Embryonic facial prominence (tissue), 1 donor: ENCODE measurements around the gene HEATR5A.
"Not testable (repeated sequence)": the region's sequence is repeated elsewhere in the genome, so short reads cannot be mapped to it uniquely, and the experiment has no call there.

Source experiments
- DNase-seq: peaks from one replicate; pipeline ENCODE4 v3.0.0-alpha.2; 2016; ENCODE audit errors: extremely low spot score

The HEATR5A gene

DNA sequence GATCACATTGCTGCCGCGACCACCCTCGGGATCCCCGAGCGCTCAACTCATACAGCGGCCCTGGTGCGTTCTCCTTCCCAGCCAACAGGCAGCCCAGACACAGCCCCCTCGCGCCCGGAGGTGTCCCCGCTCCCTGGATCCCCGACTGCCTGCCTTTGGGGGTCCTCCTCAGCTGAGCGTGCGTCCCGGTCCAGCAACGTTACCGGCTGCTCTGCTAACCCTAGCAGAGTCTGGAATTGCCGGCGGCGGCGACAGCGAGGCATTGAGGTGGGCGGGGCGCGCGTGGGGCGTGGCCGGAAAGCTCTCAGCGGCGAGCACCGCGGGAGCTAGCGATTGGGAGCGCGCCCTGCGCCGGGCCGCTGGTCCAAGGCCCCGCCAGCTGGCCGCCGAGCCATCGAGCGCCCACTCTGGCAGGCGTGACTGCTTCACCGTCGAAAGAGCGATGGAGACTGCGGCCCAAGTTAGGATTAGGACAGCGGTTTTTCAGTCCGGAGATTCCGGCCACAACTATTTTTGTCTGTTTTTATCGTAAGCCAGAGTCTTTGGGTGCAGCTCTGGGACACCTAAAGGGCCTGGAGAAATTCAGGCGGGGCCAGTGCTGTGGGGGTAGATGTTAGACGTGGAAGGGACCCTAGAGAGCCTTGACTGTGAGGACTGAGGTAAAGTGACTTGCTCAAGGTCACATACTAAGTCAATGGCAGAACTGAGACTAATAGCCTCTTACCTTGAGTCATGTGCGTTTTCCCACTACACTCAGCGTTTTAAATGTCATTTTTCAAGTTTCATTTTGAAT, at the start of gene HEATR5A:
Gene HEATR5A (minus strand): TSS at position 232 of the 793 bp plus-strand sequence. CDS start 17,575 bp downstream, outside the sequence.
- DNase-seq, result peak; percentile 89

- DNase-seq, result no peak
Observed at GRCh38 chr14:31466554-31466953, 46.2 kb upstream of the HEATR5A start.

- DNase-seq, result no peak
Observed at GRCh38 chr14:31465111-31465510, 44.8 kb upstream of the HEATR5A start.

GRCh38 chr14:31462450-31462849, 42.1 kb upstream of the HEATR5A start:
- DNase-seq, result not testable (repeated sequence)

DNA sequence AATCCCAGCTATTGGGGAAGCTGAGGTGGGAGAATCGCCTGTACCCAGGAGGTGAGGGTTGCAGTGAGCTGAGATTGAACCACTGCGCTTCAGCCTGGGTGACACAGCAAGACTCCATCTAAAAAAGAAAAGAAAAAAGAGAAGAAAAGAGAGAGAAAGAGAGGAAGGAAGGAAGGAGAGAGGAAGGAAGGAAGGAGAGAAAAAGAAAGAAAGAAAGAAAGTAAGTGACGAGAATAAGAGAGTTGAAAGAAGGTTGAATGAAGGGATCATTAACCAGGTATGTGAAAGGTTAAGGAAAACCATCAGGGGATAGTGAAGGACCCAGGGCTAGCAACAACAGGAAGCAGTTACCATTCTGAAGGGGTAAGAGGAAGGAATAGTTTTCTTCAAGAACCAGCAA, 41.2 kb upstream of the HEATR5A start:
- DNase-seq, result no peak

GRCh38 chr14:31457665-31458659, 37.6 kb upstream of the HEATR5A start:
- DNase-seq, result no peak

- peak; percentile 88 for DNase-seq
Observed at GRCh38 chr14:31456841-31457664, 36.7 kb upstream of the HEATR5A start, which contains the start of gene DTD2. TSS of gene DTD2 (minus strand) at chr14:31457506. CDS start at chr14:31457393, 113 bp downstream.

DNA sequence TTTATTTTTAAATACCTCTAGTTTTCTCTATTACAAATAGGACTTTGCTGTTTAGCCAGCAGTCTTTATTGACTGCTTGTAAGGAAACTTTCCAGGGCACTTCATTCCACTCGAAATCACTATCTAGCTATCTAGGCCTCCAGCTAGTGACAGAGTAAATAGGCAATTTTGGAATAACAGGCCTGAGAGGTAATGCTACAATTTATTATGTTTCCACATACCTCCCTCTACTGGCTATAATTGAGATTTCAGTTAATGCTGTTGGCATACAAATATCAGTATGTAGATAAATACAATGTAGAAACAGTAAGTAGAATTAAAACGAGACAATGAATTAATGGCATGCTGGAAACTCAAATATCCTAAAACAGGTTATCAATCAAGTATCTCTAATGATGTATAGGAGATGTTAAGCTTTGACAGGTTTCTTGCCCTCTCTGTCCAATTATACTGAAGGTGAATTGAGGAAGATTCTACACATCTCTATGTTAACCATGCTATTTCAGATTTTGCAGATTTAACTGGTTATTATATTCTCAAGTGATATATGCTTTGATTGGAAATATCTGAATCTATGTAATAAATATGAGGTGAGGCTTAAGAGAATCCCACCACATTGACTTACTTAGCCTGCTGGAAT, 29.7 kb upstream of the HEATR5A start:
- no peak for DNase-seq

DNA sequence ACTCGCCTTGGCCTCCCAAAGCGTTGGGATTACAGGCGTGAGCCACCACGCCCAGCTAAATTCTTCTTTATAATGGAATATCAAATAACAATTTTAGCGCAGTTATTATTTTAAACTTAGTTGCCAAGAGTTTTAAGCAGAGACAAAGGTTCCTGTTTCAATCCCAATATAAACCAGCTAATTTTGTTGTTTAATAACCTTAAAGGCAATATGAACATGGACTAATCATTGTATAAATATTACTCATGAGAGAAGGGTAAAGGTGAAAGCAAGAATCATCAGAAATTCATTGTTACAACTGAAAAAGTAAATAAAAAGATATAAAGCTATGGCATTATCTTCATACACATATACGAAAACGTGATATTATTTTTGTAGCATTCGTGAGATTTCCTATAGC, 28.8 kb upstream of the HEATR5A start:
- no peak for DNase-seq

DNA sequence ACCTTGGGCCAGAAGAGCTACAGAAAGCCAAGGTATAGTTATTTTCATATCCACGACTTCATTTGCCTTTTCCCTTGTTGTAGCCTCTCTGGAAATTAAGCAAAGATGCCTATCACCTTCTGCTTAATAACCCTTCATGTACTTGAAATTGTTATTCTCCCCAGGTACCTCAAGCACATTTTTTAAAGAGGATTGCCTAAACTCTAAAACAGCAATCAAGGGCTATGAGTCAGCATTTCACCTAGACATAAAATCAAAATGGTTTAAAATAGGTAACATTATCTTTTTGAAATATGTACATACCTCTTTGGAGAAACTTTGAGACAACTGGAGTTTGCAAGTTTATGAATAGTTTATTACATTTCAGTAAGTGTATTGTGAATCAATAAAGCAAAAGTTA, 25.4 kb upstream of the HEATR5A start:
- DNase-seq, result no peak

GRCh38 chr14:31442284-31442683, 21.9 kb upstream of the HEATR5A start:
- DNase-seq, result no peak

- DNase-seq, result no peak
Observed at GRCh38 chr14:31441273-31442111, 21.1 kb upstream of the HEATR5A start.

GRCh38 chr14:31440280-31440679, 19.9 kb upstream of the HEATR5A start:
- DNase-seq, result no peak

DNA sequence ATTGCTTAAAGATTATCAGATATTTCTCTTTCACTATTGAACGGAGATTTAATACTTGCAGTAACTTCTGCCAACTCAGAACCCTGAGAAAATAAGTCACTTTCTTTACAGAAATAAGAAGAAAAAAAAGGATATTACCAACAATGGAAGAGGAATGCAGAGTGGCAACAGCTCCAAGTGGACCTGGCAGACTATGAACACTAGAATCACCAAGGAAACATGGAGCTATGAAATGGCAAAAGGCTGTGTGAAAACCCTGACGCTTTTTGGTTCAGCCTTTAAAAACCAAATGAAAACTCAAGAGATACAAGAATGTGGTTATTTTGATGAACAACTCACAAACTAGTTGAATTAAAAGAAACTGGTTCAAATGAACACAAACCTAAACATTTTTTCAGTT, 19.2 kb upstream of the HEATR5A start:
- DNase-seq, result no peak

- not testable (repeated sequence) for DNase-seq
Observed at GRCh38 chr14:31437045-31437691, 16.8 kb upstream of the HEATR5A start.

DNA sequence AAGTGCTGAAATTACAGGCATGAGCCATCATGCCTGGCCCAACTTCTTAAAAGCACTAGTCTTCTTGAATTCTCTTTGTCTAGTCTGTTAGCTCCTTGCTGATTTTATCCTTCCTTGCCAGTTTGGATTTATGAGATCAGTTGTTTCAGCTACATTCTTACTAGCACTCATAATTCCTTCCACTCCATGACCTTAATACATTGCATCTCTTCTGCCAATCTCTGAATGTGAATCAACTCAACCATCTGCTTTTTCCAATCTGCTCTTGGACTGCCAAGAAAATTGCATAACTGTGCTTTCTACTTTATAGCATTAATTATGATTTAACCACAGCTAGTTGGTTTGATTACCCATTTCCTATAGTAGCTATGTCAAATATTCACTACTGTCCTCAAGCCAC, 14.9 kb upstream of the HEATR5A start:
- no peak for DNase-seq

GRCh38 chr14:31430634-31431264, 10.4 kb upstream of the HEATR5A start:
- DNase-seq, result no peak

- no peak for DNase-seq
Observed at GRCh38 chr14:31429791-31430190, 9.4 kb upstream of the HEATR5A start.

DNA sequence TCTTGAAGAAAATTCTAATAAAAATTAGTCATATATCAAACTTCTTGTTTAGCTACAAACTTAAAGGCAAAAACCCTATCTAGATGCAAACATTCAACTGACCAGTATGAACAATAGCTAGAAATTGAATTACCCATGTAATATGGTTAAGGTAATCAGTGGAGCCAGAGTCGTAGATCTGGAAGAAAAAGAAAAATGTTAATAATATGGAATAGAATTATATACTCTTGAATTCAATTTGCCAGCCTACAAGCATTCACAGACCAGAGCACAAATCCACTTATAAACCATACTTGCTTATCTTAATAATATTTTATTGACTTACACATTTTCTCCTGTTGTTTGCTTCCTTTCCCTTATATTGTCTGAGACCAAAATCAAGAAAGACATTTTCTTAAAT, 7.7 kb upstream of the HEATR5A start:
- DNase-seq, result no peak
